GM12878 (cell line): ENCODE measurements around the gene CNIH2. TPM values are rescaled to one million over a fixed set of nuclear protein-coding genes. Genes with fewer than 3 reads are reported as not detected.

Source experiments
- ATAC-seq: fragments of 200-7000 bp; cut with Tn5 transposase; 3 replicates; pipeline ENCODE4 v1.9.1; 2020; ENCODE audit warnings: mild to moderate bottlenecking, moderate library complexity
- BruUV-seq: library from RNA; stranded (reverse); fragments of 400-500 nt; replicated peaks from 2 replicates; lab custom pipeline; 2021; lab: Mats Ljungman, UMichigan
- CTCF ChIA-PET: fragments of 300-600 bp; sonication (Branson Sonifier 250); formaldehyde crosslinking; extraction: SDS; loops from one replicate; lab custom pipeline; 2021; ENCODE audit warnings: inconsistent platforms; lab: Yijun Ruan, JAX
- POLR2A ChIA-PET: fragments of 350-600 bp; formaldehyde crosslinking; extraction: SDS; loops from one replicate; lab custom pipeline; 2021; ENCODE audit warnings: inconsistent platforms; lab: Charles Lee
- RAD21 ChIA-PET: fragments of 300-600 bp; sonication (Branson Sonifier 250); formaldehyde crosslinking; loops from one replicate; lab custom pipeline; 2023; ENCODE audit warnings: antibody characterized with exemption; ENCODE audit not compliant: unreplicated experiment; lab: Charles Lee
- SMC1A ChIA-PET: fragments of 300-600 bp; sonication (Branson Sonifier 250); formaldehyde crosslinking; loops from one replicate; lab custom pipeline; 2023; ENCODE audit not compliant: unreplicated experiment, uncharacterized antibody; lab: Charles Lee
- DNase-seq: peaks from one replicate; pipeline ENCODE4 v3.0.0-alpha.2; 2011; ENCODE audit warnings: low read depth, low spot score
- FAIRE-seq: peaks from 3 replicates; lab custom pipeline; 2011; peaks lifted over from hg19 to GRCh38; lab: Jason Lieb, UNC
- H2AFZ ChIP-seq: 2 replicates; pipeline ENCODE4 v1.6.0; 2011; ENCODE audit warnings: low read depth, low read length, control low read depth; ENCODE audit not compliant: control insufficient read depth
- H3K27ac ChIP-seq: 2 replicates; pipeline ENCODE4 v1.5.1; 2011; ENCODE audit warnings: control low read depth; ENCODE audit not compliant: control insufficient read depth, insufficient read depth
- H3K27me3 ChIP-seq, 2 experiments: replicated peaks in 1 of 2; 2 replicates each; pipeline versions ENCODE4 v1.6.0 to v1.6.1; 2011; ENCODE audit warnings: low read length in 1 of 2; ENCODE audit not compliant: control insufficient read depth in 2 of 2, insufficient read depth in 2 of 2
- H3K36me3 ChIP-seq, 2 experiments: 2 replicates each; pipeline ENCODE4 v1.5.1; 2011; ENCODE audit warnings: low read length in 1 of 2; ENCODE audit not compliant: control insufficient read depth in 2 of 2, insufficient read depth in 2 of 2
- H3K4me1 ChIP-seq: 2 replicates; pipeline ENCODE4 v1.6.1; 2011; ENCODE audit warnings: mild to moderate bottlenecking, low read length, moderate library complexity, mixed read lengths; ENCODE audit not compliant: control insufficient read depth, insufficient read depth
- H3K4me2 ChIP-seq: 2 replicates; pipeline ENCODE4 v1.6.0; 2011; ENCODE audit warnings: control low read depth; ENCODE audit not compliant: control insufficient read depth, insufficient read depth
- H3K4me3 ChIP-seq: fragments of 200-600 bp; sonication (generic); 2 replicates; pipeline ENCODE4 v1.5.1; 2016
- H3K79me2 ChIP-seq: 2 replicates; pipeline ENCODE4 v1.6.0; 2011; ENCODE audit warnings: low read length; ENCODE audit not compliant: control insufficient read depth, insufficient read depth
- H3K9ac ChIP-seq: 2 replicates; pipeline ENCODE4 v1.8.0; 2011; ENCODE audit warnings: low read length, control low read depth, mixed read lengths; ENCODE audit not compliant: control insufficient read depth, insufficient read depth
- H3K9me3 ChIP-seq: replicated peaks from 3 replicates; pipeline ENCODE4 v1.5.1; 2011; ENCODE audit warnings: mild to moderate bottlenecking, low read length; ENCODE audit not compliant: control insufficient read depth, insufficient read depth
- H4K20me1 ChIP-seq: 2 replicates; pipeline ENCODE4 v1.6.0; 2011; ENCODE audit not compliant: control insufficient read depth, insufficient read depth
- ATF3 ChIP-seq: IDR thresholded peaks from 2 replicates; pipeline ENCODE4 v1.6.1; 2011; ENCODE audit warnings: low read depth, mild to moderate bottlenecking, low read length, moderate library complexity, borderline replicate concordance; ENCODE audit errors: extremely low read depth
- BCL3 ChIP-seq: IDR thresholded peaks from 2 replicates; pipeline ENCODE4 v1.6.1; 2011; ENCODE audit warnings: borderline replicate concordance, low read depth, mild to moderate bottlenecking, moderate library complexity, low read length; ENCODE audit not compliant: insufficient read depth, poor library complexity, severe bottlenecking
- GABPA ChIP-seq: IDR thresholded peaks from 2 replicates; pipeline ENCODE4 v1.6.1; 2014; ENCODE audit warnings: antibody characterized with exemption, low read depth, mild to moderate bottlenecking, inconsistent platforms
- HCFC1 ChIP-seq: fragments of 150-350 bp; IDR thresholded peaks from 2 replicates; pipeline ENCODE4 v1.6.1; 2014; ENCODE audit warnings: low read length
- NBN ChIP-seq: fragments of 450-650 bp; IDR thresholded peaks from 2 replicates; pipeline ENCODE4 v1.6.1; 2016
- NR2C2 ChIP-seq: IDR thresholded peaks from 2 replicates; pipeline ENCODE4 v1.6.1; 2011; ENCODE audit warnings: borderline replicate concordance, low read depth; ENCODE audit not compliant: control insufficient read depth, insufficient read length
- RAD21 ChIP-seq: IDR thresholded peaks from 2 replicates; pipeline ENCODE4 v1.6.1; 2011; ENCODE audit warnings: mild to moderate bottlenecking, low read depth, low read length, moderate library complexity; ENCODE audit not compliant: insufficient read depth
- RBBP5 ChIP-seq: fragments of 200-600 bp; sonication (generic); conservative IDR thresholded peaks from 2 replicates; pipeline ENCODE4 v1.6.1; 2016
- SPI1 ChIP-seq: IDR thresholded peaks from 2 replicates; pipeline ENCODE4 v1.6.1; 2011; ENCODE audit warnings: low read depth, mild to moderate bottlenecking, low read length, moderate library complexity, borderline replicate concordance; ENCODE audit not compliant: insufficient read depth
- SUZ12 ChIP-seq: fragments of 200-600 bp; sonication (generic); IDR thresholded peaks from one replicate; pipeline ENCODE4 v1.6.1; 2018; ENCODE audit warnings: antibody characterized with exemption, mild to moderate bottlenecking; ENCODE audit not compliant: unreplicated experiment
- TCF7 ChIP-seq: IDR thresholded peaks from 2 replicates; pipeline ENCODE4 v1.6.1; 2014; ENCODE audit warnings: antibody characterized with exemption, borderline replicate concordance
- WGBS: methylation state at CpG from one replicate; pipeline ENCODE4 v1.1.6; 2016; ENCODE audit warnings: low lambda C conversion rate; ENCODE audit not compliant: insufficient replicate concordance, insufficient coverage; ENCODE audit errors: missing lambda C conversion rate; 5-methylcytosine and 5-hydroxymethylcytosine counted together
- in situ Hi-C: fragments of 300-500 bp; cut with MboI; formaldehyde crosslinking; loops from 9 replicates; pipeline ENCODE4 v1.14.3; 2018; ENCODE audit warnings: mixed read lengths
- intact Hi-C: fragments of 100-400 bp; cut with micrococcal nuclease; formaldehyde crosslinking; loops from one replicate; pipeline ENCODE4 v1.14.2; 2022; ENCODE audit not compliant: unreplicated experiment
- polyA plus RNA-seq, 11 experiments: library from polyadenylated mRNA; depleted of rRNA in 4 of 11; unstranded in 6 of 11; stranded (reverse) in 5 of 11; fragments of >200 nt; fragmentation: Nextera tagmentation in 4 of 11; fragmentation: Illumina TruSeq in 1 of 11; extraction: Ambion mirVana in 4 of 11; extraction: Trizol in 1 of 11; gene quantifications; 1 replicate in 1 of 11; 2 replicates in 10 of 11; pipeline versions ENCODE4 v1.2.1 to v1.2.3, GENCODE V29; 2011 to 2016; ENCODE audit warnings: inconsistent platforms in 2 of 11, missing spikeins in 2 of 11, low read depth in 1 of 11
- total RNA-seq, 4 experiments: library from RNA; depleted of rRNA in 3 of 4; stranded (reverse); fragments of >200 nt in 3 of 4; fragmentation: Illumina TruSeq in 1 of 4; extraction: Trizol in 1 of 4; gene quantifications; 2 replicates each; pipeline versions ENCODE4 v1.2.1 to v1.2.3, GENCODE V29; 2013 to 2021

CNIH2 gene
- total and polyA plus RNA-seq, 10 of the 15 experiments (the other 5 are each of a cell fraction or from before 2014, with no cell fraction given), result 0.07 to 1.3 (median 0.68) TPM; not detected in 2

- no peak for TF ChIP-seq HCFC1
- H3K9ac ChIP-seq, result no peak overlapping the region
- in situ Hi-C loops, result no loop called here
- SMC1A ChIA-PET, result interaction anchor here (0.6 kb wide), 1 partner anchor 118 kb away, joined by 3 read pairs; no protein-coding TSS in a partner anchor
- FAIRE-seq (no peak), DNase-seq (no peak), ATAC-seq (no peak)
- H3K4me3 ChIP-seq, result no peak overlapping the region
- intact Hi-C loops, result no loop called here
- H3K27ac ChIP-seq, result no peak overlapping the region
- POLR2A ChIA-PET, result no interaction called here
- no peaks in the 10 kb centered on the region for H3K4me1 ChIP-seq
- no peaks in the 10 kb centered on the region for H3K27me3 ChIP-seq
- no peak overlapping the region for H3K4me2 ChIP-seq
- H3K9me3 ChIP-seq, result no peaks in the 10 kb centered on the region
- no peaks in the 10 kb centered on the region for H4K20me1 ChIP-seq
- no peaks in the 10 kb centered on the region for H3K79me2 ChIP-seq
- RAD21 ChIA-PET, result no interaction called here
- CTCF ChIA-PET, result no interaction called here
- no peak overlapping the region for H2AFZ ChIP-seq
- peaks cover 5 to 13% of the 10 kb centered on the region in 2 experiments; a peak in 3 of 4 replicates for H3K36me3 ChIP-seq
- WGBS, result 91% methylated on average over 4 of the region's 4 CpGs
- BruUV-seq, result no TSS peak
These were observed 30.7 kb upstream of the CNIH2 start for GRCh38 chr11:66247295-66247694.

- POLR2A ChIA-PET, result no interaction called here
- intact Hi-C loops, result no loop called here
- no TSS peak for BruUV-seq
- Histone ChIP-seq H3K9ac (no peak overlapping the region), H4K20me1 (no peaks in the 10 kb centered on the region), H3K4me1 (no peaks in the 10 kb centered on the region), H3K27me3 (no peaks in the 10 kb centered on the region), H3K4me2 (no peak overlapping the region), H3K79me2 (no peaks in the 10 kb centered on the region), H2AFZ (no peak overlapping the region), H3K4me3 (no peak overlapping the region), H3K36me3 (peaks cover 2 to 13% of the 10 kb centered on the region in 2 experiments; a peak in 3 of 4 replicates), H3K27ac (no peak overlapping the region), H3K9me3 (no peaks in the 10 kb centered on the region)
- TF ChIP-seq TCF7 (no peak), RAD21 (no peak), GABPA (no peak), SPI1 (no peak), RBBP5 (no peak), SUZ12 (no peak), BCL3 (no peak), NR2C2 (no peak), ATF3 (no peak), NBN (no peak)
- RAD21 ChIA-PET, result no interaction called here
- 59% methylated on average over 3 of the region's 3 CpGs for WGBS
- CTCF ChIA-PET, result no interaction called here
- in situ Hi-C loops, result no loop called here
- DNase-seq, result no peak
- SMC1A ChIA-PET, result no interaction called here
- ATAC-seq, result no peak
- FAIRE-seq, result no peak
These were observed 30.2 kb upstream of the CNIH2 start for GRCh38 chr11:66247801-66248200.
